ENCODE results near the gene PIH1D2. TPM values are rescaled to one million over a fixed set of nuclear protein-coding genes. Genes with fewer than 3 reads are reported as not detected.

The PIH1D2 gene
- total and polyA plus RNA-seq, 9 of the 15 experiments (the other 6 are each of a cell fraction or from before 2014, with no cell fraction given) = 1.5 to 5.4 (median 3.0) TPM

- no peak for TF ChIP-seq ZNF449 (CRISPR knock-in tag; IDR thresholded peaks at IDR 0.05)
- no peak for TF ChIP-seq EGR1 (conservative IDR thresholded peaks at IDR 0.05)
- TF ChIP-seq ZNF263 (CRISPR knock-in tag; IDR thresholded peaks at IDR 0.05; ENCODE audit: borderline replicate concordance) = no peak
- no peak for TF ChIP-seq ZNF551 (CRISPR knock-in tag; IDR thresholded peaks at IDR 0.05)
- peak; percentile 58; the same call in 1 of the 2 replicates for TF ChIP-seq TFAP4 (CRISPR knock-in tag; IDR thresholded peaks at IDR 0.05; ENCODE audit: borderline replicate concordance)
- peak; percentile 79; the same call in 1 of the 2 replicates for TF ChIP-seq MIER1 (IDR thresholded peaks at IDR 0.05; ENCODE audit: low read depth)
- no peak for TF ChIP-seq STAT6 (CRISPR knock-in tag; IDR thresholded peaks at IDR 0.05)
- peak; percentile 63 for TF ChIP-seq SMAD1 (IDR thresholded peaks at IDR 0.05; ENCODE audit: low read depth, low read length, partially characterized antibody)
- peak in 1 of 2 experiments; percentile 89; a peak in 1 of 4 replicates for TF ChIP-seq KDM4B (IDR thresholded peaks at IDR 0.05; ENCODE audit: borderline replicate concordance in 2 of 2, low read depth in 1 of 2)
- TF ChIP-seq RUNX1 (IDR thresholded peaks at IDR 0.05; ENCODE audit: low read depth) = no peak
- TF ChIP-seq FOXP4 (CRISPR knock-in tag; IDR thresholded peaks at IDR 0.05; ENCODE audit: borderline replicate concordance) = 0 out of 2 replicates have a peak, but pooled peaks have one; percentile 48
- peak in 1 of 2 experiments; percentile 78; a peak in 1 of 4 replicates for TF ChIP-seq BCLAF1 (IDR thresholded peaks at IDR 0.05; ENCODE audit: borderline replicate concordance in 1 of 2, control insufficient read depth in 1 of 2, low read depth in 2 of 2, low read length in 1 of 2)
- TF ChIP-seq SLC30A9 (CRISPR knock-in tag; IDR thresholded peaks at IDR 0.05) = no peak
- TF ChIP-seq CREM (IDR thresholded peaks at IDR 0.05; ENCODE audit: low read depth) = peak; percentile 61
- TF ChIP-seq ZNF253 (CRISPR knock-in tag; conservative IDR thresholded peaks at IDR 0.05) = no peak
These were observed at the start of gene PIH1D2, which contains the start of gene NKAPD1 (continued) for GRCh38 chr11:112073941-112074811.
